ENCODE results near the gene LTO1. TPM values are rescaled to one million over a fixed set of nuclear protein-coding genes. Genes with fewer than 3 reads are reported as not detected.

The LTO1 gene
- total RNA-seq, 1 donor: 19.0 TPM

GRCh38 chr11:69634069-69634468, 41.1 kb downstream of the LTO1 start:
- DNase-seq (ENCODE audit: low read depth): no peak
- no peak for TF ChIP-seq CTCF (IDR thresholded peaks at IDR 0.05; ENCODE audit: insufficient read depth, low read depth, low read length)
- no peak overlapping the region for H3K4me3 ChIP-seq (ENCODE audit: low read depth, low read length)

DNA sequence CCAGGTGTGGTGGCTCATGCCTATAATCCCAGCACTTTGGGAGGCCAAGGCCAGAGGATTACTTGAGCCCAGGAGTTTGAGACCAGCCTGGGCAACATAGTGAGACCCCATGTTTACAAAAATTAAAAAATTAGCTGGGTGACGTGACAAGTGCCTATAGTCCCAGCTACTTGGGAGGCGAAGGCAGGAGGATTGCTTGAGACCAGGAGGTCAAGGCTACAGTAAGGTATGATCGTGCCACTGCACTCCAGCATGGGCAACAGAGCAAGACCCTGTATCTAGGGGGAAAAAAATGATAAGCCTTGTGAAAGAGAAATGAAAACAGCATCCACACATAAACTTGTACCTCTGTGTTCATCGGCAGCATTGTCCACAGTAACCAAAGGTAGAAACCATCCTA, 42.3 kb downstream of the LTO1 start:
- DNase-seq (ENCODE audit: low read depth): no peak
- H3K4me3 ChIP-seq (ENCODE audit: low read depth, low read length): no peak overlapping the region
- TF ChIP-seq CTCF (IDR thresholded peaks at IDR 0.05; ENCODE audit: insufficient read depth, low read depth, low read length): no peak

GRCh38 chr11:69630424-69630823, 44.7 kb downstream of the LTO1 start:
- no peak overlapping the region for H3K4me3 ChIP-seq (ENCODE audit: low read depth, low read length)
- TF ChIP-seq CTCF (IDR thresholded peaks at IDR 0.05; ENCODE audit: insufficient read depth, low read depth, low read length): no peak
- no peak for DNase-seq (ENCODE audit: low read depth)

DNA sequence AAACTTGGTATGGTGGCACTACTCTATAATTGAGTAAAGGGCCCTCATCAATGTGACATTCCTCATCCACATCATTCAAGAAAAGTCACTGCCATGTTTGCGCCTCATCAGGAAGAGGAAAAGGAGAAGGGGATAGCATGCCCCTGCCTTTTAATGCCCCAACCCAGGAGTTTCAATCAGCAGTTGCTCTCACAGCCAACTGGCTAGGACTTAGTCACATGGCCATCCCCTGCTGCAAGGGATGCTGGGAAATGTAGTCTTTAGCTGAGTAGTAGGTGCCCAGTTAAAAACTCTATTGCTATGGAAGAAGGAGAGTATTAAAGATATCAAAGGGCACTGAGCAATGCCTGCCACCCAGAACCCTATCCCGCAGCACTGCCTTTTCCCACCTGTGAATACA, 45.1 kb downstream of the LTO1 start:
- H3K4me3 ChIP-seq (ENCODE audit: low read depth, low read length): no peak overlapping the region
- no peak for TF ChIP-seq CTCF (IDR thresholded peaks at IDR 0.05; ENCODE audit: insufficient read depth, low read depth, low read length)
- no peak for DNase-seq (ENCODE audit: low read depth)

DNA sequence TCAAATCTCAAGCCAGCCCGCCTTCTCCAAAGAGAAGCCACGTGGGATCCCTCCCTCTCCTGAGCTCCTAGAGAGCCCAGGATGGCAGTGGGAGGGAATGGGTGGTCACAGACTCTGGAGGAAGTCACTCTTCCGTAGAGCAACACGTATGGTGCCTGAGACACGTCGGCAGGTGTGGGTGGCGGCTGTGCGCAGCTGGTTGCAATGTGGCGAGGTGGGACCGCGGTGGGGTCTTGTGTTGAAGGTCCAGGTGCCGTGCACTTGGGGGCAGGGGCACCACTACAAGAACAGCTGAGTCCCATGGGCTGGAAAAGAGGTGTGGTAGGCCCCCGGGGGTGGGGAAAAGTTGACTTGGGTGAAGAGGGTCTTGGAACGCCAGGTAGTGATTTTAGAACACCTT, 47.6 kb downstream of the LTO1 start:
- DNase-seq (ENCODE audit: low read depth): no peak
- H3K4me3 ChIP-seq (ENCODE audit: low read depth, low read length): no peak overlapping the region
- no peak for TF ChIP-seq CTCF (IDR thresholded peaks at IDR 0.05; ENCODE audit: insufficient read depth, low read depth, low read length)

- H3K4me3 ChIP-seq (ENCODE audit: low read depth, low read length): no peak overlapping the region
- no peak for DNase-seq (ENCODE audit: low read depth)
These were observed 49.7 kb downstream of the LTO1 start for GRCh38 chr11:69625476-69625875.

More at GRCh38 chr11:69625476-69625875, 49.7 kb downstream of the LTO1 start:
- no peak for TF ChIP-seq CTCF (IDR thresholded peaks at IDR 0.05; ENCODE audit: insufficient read depth, low read depth, low read length)

All from fibroblast of villous mesenchyme (primary cell).